Cardiac fibroblast (primary cell): Measurements from ENCODE around the gene NPAS3.

Source experiments
- DNase-seq, 2 donors: peaks; one replicate each; pipeline versions ENCODE4 v3.0.0 to v3.0.0-alpha.2; 2010; ENCODE audit warnings: low read depth in 2 of 2
- H3K4me3 ChIP-seq, 2 donors: replicated peaks in 1 of 2; 1 replicate in 1 of 2; 2 replicates in 1 of 2; pipeline ENCODE4 v1.5.1; 2011; ENCODE audit warnings: low read depth in 2 of 2, low read length in 2 of 2, mild to moderate bottlenecking in 2 of 2, moderate library complexity in 1 of 2
- TF ChIP-seq, protein P1 (sequence below): IDR thresholded peaks from one replicate; pipeline ENCODE4 v1.5.1; 2011; ENCODE audit warnings: low read depth, mild to moderate bottlenecking, low read length, inconsistent platforms

Gene NPAS3

DNA sequence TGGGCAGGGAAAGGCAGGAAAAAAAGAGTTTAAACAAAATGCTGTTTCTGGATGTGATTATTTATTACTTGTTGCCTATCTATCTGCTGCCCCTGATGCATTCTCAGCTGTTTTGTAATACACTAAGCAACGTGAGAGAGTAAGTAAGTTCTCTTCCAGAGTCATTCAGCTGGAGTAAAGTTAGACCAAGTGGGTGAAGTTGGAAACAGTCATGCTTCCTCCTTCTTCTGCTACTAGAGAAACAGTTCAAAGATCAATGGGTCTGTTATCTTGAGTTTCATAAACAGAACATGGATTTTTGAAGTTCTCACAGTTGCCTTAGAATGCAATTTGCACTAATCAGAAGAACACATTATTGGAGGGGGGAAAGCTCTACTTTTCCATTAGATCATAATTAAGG is 732.9 kb downstream of the NPAS3 start:
- no peak for DNase-seq
- TF ChIP-seq, protein P1, sequence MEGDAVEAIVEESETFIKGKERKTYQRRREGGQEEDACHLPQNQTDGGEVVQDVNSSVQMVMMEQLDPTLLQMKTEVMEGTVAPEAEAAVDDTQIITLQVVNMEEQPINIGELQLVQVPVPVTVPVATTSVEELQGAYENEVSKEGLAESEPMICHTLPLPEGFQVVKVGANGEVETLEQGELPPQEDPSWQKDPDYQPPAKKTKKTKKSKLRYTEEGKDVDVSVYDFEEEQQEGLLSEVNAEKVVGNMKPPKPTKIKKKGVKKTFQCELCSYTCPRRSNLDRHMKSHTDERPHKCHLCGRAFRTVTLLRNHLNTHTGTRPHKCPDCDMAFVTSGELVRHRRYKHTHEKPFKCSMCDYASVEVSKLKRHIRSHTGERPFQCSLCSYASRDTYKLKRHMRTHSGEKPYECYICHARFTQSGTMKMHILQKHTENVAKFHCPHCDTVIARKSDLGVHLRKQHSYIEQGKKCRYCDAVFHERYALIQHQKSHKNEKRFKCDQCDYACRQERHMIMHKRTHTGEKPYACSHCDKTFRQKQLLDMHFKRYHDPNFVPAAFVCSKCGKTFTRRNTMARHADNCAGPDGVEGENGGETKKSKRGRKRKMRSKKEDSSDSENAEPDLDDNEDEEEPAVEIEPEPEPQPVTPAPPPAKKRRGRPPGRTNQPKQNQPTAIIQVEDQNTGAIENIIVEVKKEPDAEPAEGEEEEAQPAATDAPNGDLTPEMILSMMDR: no peak
- no peak overlapping the region for H3K4me3 ChIP-seq

GRCh38 chr14:33674927-33675326 is 736.2 kb downstream of the NPAS3 start:
- TF ChIP-seq, protein P1: no peak
- no peak overlapping the region for H3K4me3 ChIP-seq
- no peak for DNase-seq

GRCh38 chr14:33675415-33676130 is 736.9 kb downstream of the NPAS3 start:
- TF ChIP-seq, protein P1: no peak
- DNase-seq: no peak
- H3K4me3 ChIP-seq: no peak overlapping the region

- TF ChIP-seq, protein P1: peak; percentile 58
- no peak overlapping the region for H3K4me3 ChIP-seq
- peak; percentile 65 to 67 for DNase-seq
Measured at GRCh38 chr14:33676135-33676566, 737.5 kb downstream of the NPAS3 start.

DNA sequence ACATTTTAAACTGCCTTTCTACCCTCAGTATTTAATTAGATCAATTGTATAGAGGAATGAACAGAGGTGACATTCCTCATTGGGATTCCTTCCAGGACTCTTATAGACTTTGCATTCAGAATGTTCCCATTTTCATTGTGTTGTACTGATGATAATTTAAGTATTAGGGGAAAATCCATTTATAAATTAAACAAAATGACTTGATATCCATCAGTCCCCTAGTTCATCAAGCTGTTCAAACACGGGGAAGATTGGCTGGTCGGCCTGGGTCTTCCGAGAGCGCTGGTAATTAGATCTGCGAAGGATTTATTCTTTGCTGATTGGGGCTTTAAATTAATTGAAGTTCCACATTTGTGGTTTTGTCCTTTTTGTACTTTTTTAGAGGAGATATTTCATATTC is 738.2 kb downstream of the NPAS3 start:
- no peak for DNase-seq
- TF ChIP-seq, protein P1: no peak
- no peak overlapping the region for H3K4me3 ChIP-seq

DNA sequence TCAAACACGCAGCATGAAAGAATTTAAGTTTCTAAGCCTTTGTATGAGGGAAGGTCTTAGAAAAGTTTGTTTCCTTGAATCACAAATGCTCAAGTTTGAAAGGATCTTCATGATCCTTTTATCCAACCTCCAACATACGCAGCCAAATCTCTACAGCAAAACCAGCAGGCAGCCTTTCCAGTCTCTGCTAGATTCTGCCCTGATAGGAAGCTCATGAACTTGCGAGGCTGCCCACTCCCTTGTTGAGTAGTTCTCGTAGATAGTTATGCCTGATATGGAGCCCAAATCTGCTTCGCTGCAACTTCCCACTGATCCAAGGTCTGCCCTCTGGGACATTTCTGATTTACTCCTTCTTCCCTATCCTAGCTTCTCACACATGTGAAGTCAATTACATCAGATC is 739.3 kb downstream of the NPAS3 start:
- TF ChIP-seq, protein P1: no peak
- no peak overlapping the region for H3K4me3 ChIP-seq
- no peak for DNase-seq

- no peak for DNase-seq
- H3K4me3 ChIP-seq: no peak overlapping the region
- TF ChIP-seq, protein P1: no peak
Measured at GRCh38 chr14:33679025-33679424, 740.3 kb downstream of the NPAS3 start.
